HG03442 (cell line): Measurements from ENCODE around the gene CXCL1.
"Not testable (repeated sequence)": the region's sequence is repeated elsewhere in the genome, so short reads cannot be mapped to it uniquely, and the experiment has no call there.

Source experiments
- ATAC-seq: cut with Tn5 transposase; IDR thresholded peaks from one replicate; pipeline ENCODE4 v1.9.1; 2021; ENCODE audit warnings: mild to moderate bottlenecking, moderate library complexity; ENCODE audit not compliant: unreplicated experiment

The CXCL1 gene

DNA sequence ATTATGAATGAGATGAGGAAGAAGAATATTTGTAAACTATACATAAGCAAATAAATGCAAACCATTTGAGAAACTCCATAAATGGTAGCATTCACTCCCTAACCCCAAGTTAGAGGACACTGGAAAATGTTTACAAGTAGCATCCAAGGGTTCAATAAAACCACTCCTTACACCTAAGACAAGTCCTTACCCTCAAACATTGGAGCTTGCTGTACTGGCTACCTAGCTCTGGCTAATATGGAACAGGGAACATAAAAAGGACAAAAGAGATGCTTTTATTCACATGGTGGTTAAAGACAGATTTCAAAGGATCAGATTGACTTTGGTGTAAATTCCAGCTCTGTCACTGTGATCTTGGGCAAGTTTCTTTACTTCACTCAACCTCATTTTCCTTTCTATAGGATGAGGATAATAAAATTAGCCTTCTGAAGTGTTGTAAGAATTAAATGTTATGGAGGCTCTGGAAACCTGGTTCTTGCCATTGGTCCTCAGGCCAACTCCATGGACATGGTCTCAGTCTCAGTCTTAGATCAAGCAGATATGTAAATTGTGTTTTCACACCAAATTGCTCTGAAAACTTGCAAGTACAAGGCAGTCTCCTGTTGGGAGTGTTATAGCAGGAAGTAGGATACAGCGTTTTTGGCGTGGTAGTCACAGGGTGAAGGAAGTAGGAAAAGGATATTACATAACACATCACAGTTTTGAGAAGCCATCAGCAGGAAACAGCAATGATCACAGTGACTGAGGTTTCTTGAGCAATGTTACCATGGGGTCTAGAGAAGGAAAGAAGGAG, 3.3 kb downstream of the CXCL1 start:
- no peak for ATAC-seq

DNA sequence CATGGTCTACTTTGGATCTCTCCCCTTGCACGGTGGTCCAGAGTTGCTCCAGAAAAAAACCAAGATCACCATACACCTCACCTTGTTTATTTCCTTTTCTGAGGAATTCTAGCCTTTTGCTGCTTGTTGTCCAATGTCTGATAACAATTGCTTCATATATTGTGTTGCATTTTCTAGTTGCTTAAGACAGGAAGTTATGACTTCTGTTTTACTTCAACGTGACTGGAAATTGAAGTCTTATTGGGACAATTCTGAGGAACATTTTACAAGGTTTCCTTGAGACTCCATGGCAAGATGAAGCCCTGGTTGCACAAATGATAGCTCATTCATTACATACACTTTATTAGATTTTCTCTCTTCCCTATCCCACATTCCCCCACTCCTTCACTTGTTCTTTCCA, 5.2 kb downstream of the CXCL1 start:
- ATAC-seq: no peak

DNA sequence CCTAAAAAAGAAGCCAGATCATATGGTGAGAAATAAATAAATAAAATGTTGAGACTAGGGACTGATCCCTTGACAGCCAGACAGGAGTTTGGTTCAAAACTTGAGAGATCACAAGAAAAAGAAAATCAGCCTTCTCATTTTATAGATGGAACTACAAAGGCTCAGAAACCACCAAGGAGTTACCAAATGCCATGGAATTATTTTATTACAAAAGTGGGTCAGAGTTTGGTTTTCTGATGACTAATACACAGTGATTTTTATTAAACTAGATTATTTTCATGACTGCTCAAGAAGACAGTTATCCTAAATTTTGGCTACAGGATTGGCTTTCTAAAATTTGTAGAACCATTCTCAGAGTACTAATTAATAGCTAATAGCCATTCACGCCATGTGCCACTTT, 6.2 kb downstream of the CXCL1 start:
- no peak for ATAC-seq

DNA sequence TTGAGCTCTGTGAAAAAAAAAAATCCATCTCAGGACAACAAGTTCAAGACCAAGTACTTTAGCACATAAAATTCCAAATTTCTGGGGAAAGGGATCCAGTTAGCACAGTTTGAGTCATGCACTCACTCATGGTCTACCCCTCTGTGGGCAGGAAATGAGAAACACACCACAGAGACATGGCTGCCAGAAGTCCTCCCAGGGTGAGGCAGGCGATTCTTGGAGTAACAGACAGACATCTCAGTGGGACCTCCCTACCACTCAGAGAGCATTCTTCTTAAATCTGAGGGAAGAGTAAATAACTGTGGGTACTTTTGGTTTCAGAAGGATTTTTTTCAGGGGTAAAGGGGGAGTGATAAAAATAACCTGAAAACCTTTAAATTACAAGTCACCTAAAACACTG, 14.1 kb downstream of the CXCL1 start:
- ATAC-seq: no peak

DNA sequence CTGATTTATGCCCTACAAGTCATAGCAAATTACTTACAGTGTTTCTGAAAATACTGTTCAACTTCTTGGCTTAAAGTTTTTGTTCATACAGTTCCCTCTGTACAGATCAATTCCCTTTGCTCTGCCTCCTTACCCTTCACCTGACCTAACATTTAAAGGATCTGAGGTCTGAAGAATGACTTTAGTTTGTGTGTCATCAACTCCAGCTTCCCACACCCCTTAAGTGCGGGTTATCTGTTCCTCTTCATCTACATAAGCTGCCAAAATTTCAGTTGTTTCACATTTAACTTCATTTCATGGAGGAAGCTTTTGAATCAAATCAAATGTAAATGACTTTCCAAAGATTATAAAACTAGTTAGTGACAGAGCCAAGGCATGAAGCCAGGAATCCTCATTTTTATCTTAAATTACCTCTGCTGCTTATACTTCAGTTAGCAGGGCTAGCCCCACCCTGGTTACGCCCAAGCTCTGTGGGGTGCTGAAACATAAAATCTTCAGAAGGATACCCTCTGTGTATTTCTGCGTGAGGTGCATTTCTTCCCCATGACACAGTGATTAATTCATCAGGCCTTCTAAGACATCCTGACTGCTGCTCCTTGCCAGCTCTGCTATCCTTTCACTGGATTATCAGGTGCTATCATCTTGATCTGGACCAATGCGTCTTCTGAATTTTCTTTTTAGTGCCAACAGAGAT, 16.5 kb downstream of the CXCL1 start:
- no peak for ATAC-seq

DNA sequence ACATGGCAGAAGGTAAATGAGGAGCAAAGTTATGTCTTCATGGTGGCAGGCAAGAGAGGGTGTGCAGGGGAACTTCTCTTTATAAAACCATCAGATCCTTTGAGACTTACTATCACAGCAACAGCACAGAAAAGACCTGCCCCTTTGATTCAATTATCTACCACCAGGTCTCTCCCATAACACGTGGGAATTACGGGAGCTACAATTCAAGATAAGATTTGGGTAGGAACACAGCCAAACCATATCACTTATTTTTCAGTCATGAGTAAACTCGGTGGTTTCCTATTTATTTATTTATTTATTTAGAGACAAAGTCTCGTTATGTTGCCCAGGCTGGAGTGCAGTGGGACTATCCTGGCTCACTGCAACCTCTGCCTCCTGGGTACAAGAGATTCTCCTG, 22.1 kb downstream of the CXCL1 start:
- ATAC-seq: no peak

DNA sequence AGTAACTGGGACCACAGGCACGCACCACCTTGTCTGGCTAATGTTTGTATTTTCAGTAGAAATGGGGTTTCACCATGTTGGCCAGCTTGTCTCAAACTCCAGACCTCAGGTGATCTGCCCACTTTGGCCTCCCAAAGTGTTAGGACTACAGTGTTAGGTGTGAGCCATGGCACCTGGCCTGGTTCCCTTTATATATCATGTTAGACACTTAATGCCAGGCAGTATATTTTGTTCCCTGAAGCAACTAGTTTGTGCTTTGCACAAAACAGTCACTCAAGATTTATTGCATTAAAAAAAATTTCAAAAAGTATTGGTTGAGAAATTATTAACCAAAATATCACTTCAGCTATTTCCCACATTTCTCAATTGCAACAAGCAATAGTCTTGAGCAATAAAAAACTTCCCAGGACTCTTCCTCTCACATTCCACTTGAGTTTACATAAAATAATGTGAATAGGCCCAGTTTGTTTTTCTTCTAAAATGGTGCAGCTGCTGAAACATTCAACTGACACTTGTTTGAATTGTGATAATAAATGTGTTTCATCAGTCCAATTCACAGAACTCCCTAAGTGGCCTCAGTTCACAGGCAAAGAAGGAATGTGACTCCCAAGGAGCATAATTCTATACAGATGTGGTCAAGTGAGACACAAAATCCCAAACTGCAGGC, 22.7 kb downstream of the CXCL1 start:
- no peak for ATAC-seq

DNA sequence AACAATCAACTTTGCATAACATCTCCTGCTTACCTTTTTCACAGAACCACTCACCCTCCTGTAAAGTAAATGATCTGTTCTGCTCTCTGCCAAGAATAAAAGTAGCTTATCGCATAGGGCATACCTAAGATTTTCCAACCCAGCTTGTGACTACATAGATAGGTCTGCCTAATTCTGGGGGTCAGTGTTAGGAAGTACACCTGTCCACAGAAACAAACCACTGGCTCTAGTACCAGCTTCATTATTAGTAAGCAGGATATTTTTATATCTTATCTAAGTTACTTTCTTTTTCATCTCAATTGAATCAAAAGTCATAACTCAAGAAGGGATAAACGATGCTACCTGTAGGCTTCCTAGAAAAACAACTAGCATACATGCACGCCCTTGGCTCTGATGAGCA, 23.8 kb downstream of the CXCL1 start:
- no peak for ATAC-seq

DNA sequence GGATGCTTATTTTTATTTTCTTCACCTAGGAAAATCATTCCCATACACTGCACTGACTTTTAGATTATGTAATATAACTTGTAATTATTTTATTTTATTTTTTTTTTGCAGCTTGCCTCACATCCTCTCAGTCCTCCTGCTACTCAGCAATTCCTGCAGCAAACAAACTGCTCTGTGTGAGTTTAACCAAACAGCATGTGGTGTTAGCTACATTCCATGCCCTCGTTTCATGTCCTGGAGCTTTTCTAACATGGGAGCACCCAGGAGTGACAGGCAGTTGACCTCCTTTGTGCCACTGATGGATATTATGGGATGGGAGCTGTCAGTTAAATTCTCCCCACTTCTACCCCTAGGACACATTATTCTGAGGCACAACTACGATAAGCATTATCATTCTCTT, 24.8 kb downstream of the CXCL1 start:
- no peak for ATAC-seq

DNA sequence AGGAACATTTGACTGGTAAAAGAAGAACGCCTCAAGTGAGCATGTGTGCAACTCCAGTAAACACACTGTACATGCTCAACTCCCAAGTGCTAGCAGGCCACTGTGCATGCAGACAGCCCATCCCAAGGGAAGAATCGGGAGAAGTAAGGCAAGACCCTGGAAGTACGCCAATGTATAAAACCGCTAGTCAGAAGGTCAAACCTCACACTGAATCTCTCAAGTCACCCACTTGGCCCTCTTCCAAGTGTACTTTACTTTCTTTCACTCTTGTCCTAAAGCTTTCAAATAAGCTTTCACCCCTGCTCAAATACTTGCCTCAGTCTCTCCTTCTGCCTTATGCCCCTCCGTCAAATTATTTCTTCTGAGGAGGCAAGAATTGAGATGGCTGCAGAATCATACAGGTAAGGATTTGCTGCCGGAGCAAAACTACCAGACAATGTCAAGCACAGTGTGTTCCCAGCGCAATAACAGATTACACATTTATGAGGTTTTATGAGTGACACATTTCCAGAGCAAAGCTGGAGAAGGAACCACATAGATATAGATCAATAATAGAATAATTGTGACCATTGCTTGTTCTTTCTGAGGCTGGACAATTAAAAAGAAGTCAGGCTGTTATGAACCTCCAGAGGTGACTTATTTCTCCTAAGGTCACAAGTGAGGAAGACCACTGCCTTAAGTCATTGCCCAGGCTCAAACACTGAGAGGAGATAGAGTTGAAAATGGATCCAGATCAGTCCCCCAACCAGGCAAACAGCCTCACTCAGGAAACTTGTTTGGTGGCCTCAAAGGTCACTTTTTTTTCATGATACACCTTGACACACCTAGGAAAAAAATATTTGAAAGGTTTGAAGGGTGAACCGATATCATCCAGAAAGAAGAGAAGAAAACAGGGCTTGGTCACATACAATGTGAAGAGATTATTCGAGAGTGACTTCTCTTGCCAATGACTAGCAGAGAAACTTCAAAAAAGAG, 26.3 kb downstream of the CXCL1 start:
- no peak for ATAC-seq

DNA sequence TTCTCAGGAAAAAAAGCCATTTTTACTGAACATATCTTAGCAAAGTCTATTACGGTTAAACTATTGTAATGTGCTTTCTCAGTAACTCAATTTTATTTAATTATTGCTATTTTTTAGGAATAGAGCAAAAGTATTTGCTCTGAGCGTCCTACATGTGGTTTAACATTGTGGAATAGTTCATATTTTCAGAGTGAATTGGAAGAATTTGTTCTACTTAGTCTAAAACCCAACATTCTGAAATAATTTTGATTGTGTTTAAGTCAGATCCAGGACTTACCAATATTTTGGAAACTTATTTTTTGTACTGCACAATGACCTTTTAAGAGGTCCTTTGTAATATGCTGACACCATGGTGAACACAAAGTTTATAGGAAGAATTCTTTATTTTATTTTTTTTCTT, 27.2 kb downstream of the CXCL1 start:
- ATAC-seq: no peak

DNA sequence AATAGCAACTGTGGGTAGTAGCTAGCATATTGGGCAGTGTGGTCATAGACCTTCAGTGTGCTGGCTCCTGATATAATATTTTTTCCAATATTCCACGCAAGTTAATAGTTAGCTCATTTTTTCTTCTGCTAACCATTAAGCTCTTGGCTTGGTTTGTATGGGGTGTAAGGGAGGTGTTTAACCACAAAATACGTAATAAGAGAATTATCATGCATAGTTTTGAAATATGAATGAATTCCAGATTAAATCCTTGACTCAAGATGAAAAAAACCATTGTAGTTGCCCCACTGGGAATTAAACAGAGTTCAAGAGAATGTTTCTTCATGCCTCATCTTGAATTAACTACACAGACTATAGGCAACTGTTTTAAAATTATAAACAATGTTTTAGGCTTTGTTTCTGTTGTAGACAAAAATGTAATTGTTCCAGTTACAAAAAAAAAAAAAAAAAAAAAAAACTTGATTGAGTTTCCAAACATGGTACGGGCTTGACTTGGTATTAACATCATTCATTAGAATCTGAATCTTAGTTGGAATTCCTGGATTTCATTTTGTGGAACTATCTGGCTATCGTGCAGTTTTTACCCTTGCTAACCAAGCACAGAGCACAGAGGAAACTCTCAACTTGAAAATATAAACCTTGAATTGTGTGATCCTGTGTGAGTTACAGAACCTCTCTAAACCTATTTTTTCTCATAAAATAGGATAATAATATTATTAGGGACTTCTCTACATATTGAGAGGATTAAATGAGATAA, 28.4 kb downstream of the CXCL1 start:
- no peak for ATAC-seq

DNA sequence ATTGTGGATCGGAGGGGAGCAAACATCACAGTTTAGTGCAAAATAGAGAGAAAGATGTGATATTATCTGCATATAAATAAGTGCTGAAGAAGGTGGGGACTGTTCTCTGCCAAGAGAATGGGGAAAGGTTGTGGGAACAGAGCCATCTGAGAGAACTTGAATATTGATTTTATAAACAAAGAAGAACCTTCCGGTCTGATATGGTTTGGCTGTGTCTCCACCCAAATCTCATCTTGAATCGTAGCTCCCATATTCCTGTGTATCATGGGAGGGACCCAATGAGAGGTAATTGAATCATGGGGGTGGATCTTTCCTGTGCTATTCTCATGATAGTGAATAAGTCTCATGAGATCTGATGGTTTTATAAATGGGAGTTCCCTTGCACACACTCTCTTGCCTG, 30.1 kb downstream of the CXCL1 start:
- not testable (repeated sequence) for ATAC-seq

DNA sequence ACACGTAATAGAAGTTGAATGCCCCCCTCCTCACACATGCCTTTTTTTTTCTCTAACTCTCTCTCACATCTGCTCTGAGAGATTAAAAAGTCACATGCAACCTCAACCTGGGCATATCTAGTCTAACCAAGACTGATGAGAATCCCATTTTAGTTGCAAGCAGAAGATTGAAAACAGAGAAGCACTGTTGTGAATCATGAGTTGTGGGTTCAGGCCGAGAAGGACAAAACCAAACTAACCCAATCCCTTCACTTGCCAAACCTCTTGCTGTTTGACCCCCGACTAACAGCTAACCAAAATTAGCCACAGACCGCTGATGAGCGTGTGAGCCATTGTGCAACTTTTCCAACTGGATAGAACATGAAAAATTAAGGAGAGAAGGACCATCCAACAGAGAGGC, 31.8 kb downstream of the CXCL1 start:
- ATAC-seq: no peak

DNA sequence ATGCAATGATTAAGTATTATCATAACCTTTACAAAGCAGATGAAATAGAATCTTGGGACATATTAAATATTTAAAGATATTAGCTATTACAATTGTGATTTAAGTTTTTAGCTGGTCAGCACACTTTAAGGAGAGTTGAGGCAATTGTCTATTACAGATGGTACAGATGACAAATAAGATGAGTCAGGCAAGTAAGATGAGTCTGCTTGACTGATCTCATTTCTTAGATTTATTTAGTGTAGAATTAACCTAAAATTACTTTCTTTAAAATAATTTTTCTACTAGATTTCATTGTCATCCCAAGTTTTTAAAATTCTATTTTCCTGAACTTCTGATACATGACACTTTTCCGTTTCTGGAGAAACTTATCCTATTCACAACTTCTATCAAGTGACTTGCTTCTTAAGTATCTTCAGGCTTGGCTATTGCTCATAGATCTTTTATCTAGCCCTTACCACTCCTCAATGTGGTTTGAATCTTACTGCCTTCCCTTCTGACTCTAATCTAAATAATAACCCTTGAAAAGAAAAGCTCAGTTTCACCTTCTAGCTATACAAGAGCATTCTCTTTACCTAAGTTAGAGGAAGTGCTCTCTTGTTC, 32.9 kb downstream of the CXCL1 start:
- ATAC-seq: no peak

DNA sequence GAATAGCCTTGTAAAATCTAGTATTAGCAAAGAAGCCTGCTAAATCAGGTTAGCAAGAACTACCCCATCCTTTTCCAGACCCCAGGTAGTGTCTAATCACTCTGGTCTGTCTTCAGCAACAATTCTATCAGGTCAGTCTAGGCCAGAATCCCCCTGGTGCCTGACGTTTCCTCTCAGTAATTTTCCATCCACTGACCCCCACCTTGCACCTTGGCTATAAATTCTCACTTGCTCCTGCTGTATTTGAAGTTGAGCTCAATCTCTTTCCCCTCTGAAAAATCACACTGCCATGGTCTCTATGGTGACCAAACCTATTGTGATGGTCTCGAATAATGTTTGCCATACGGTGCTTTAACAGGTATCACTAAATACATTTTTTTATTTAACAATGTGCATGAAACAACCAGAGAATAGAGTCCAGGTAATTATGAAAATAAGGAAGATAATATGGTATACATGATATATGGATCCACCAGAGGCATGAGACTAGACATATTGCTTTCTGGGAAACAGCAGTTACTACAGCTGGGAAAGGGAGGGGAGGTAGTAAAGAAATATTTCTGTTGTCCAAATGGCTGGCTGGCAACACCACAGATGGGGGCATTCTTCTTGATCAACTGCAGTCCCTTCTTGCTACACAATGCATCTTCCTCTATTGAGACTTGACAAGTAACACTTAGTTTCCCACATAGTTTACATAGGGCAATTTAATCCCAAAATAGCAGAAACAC, 33.8 kb downstream of the CXCL1 start:
- no peak for ATAC-seq

DNA sequence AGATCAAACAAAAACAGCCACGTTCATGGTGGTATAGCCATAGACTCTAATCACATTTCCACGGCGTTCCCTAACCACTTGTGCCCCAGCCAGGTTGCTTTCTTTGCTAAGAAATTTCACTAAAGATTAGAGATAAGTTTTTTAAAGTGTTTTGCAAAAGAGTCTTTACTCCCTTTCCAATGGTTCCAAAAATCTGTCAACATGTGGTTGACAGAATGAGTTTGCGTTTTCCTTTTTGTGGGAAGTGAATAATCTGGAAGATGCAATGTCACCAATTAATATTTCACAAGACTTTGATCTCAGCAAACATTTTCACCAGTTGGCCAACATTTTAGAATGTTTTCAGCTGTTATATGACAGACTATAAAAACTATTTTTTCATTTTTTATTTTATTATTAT, 35.3 kb downstream of the CXCL1 start:
- ATAC-seq: no peak

DNA sequence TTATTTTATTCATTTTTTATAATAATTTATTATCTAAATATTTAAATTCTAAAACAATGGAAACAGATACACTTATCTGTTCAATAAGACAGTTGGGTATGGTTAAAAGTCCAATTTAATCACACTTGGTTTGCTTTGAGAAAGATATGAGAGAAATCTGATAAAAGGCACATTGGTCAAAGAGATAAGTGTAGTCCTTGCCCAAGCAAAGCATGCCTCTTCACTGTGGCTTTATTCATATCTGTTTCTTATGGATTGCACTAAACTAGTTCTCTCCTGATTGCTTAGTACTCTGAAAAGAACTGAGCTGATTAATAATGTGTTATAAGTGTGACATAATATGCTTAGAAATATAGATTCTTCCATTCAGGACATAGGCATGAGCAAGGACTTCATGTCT, 39.8 kb downstream of the CXCL1 start:
- ATAC-seq: no peak

DNA sequence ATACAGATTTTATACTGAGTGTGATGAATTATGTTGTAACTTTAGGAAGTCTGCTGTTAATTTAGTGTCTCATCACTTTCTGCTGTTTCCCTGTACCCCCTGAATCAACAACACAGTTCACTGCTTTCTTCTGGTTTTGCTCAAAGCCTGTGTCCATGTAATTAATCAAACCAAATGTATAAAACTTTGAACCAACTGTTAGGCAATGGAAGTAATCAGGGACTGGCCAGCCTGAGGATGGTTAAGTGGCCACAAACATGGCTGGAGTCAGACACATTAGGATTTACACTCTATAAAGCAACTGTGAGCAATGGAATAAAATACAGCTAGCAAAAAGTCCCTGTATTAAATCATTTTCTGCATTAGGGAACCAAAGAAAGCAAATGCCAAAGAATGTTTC, 42.6 kb downstream of the CXCL1 start:
- ATAC-seq: no peak
